ENCODE data around the gene METTL27. TPM values are rescaled to one million over a fixed set of nuclear protein-coding genes. Genes with fewer than 3 reads are reported as not detected.
"Not testable (repeated sequence)": the region's sequence is repeated elsewhere in the genome, so short reads cannot be mapped to it uniquely, and the experiment has no call there.

Gene METTL27
- total RNA-seq, 1 donor from 2014 or later, result 0.41 TPM

GRCh38 chr7:73822319-73823173 is 19.8 kb downstream of the METTL27 start:
- DNase-seq (ENCODE audit: extremely low read depth, low read depth, low spot score), result no peak

- DNase-seq (ENCODE audit: extremely low read depth, low read depth, low spot score), result not testable (repeated sequence)
These were observed 20.6 kb downstream of the METTL27 start for GRCh38 chr7:73821597-73822285.

GRCh38 chr7:73820013-73820412 is 22.3 kb downstream of the METTL27 start:
- DNase-seq (ENCODE audit: extremely low read depth, low read depth, low spot score), result no peak

- DNase-seq (ENCODE audit: extremely low read depth, low read depth, low spot score), result no peak
These were observed 25.2 kb downstream of the METTL27 start for GRCh38 chr7:73817121-73817520.

GRCh38 chr7:73815436-73815835 is 26.9 kb downstream of the METTL27 start:
- DNase-seq (ENCODE audit: extremely low read depth, low read depth, low spot score), result no peak

- no peak for DNase-seq (ENCODE audit: extremely low read depth, low read depth, low spot score)
These were observed 29.3 kb downstream of the METTL27 start for GRCh38 chr7:73812996-73813395.

GRCh38 chr7:73811760-73812168 is 30.6 kb downstream of the METTL27 start:
- no peak for DNase-seq (ENCODE audit: extremely low read depth, low read depth, low spot score)

- no peak for DNase-seq (ENCODE audit: extremely low read depth, low read depth, low spot score)
These were observed 31.3 kb downstream of the METTL27 start for GRCh38 chr7:73810998-73811360.

GRCh38 chr7:73809467-73809951 is 32.8 kb downstream of the METTL27 start:
- DNase-seq (ENCODE audit: extremely low read depth, low read depth, low spot score), result no peak

GRCh38 chr7:73802459-73802858 is 39.9 kb downstream of the METTL27 start:
- DNase-seq (ENCODE audit: extremely low read depth, low read depth, low spot score), result no peak

GRCh38 chr7:73801577-73801976 is 40.7 kb downstream of the METTL27 start:
- no peak for DNase-seq (ENCODE audit: extremely low read depth, low read depth, low spot score)

GRCh38 chr7:73799282-73800141 is 42.8 kb downstream of the METTL27 start:
- no peak for DNase-seq (ENCODE audit: extremely low read depth, low read depth, low spot score)

- DNase-seq (ENCODE audit: extremely low read depth, low read depth, low spot score), result not testable (repeated sequence)
These were observed 45.1 kb downstream of the METTL27 start for GRCh38 chr7:73797176-73797575.

- not testable (repeated sequence) for DNase-seq (ENCODE audit: extremely low read depth, low read depth, low spot score)
These were observed 45.7 kb downstream of the METTL27 start for GRCh38 chr7:73796656-73797055.

- not testable (repeated sequence) for DNase-seq (ENCODE audit: extremely low read depth, low read depth, low spot score)
These were observed 47.1 kb downstream of the METTL27 start for GRCh38 chr7:73795188-73795587.

- DNase-seq (ENCODE audit: extremely low read depth, low read depth, low spot score), result not testable (repeated sequence)
These were observed 51.1 kb downstream of the METTL27 start for GRCh38 chr7:73791170-73791690.

GRCh38 chr7:73789051-73789450 is 53.3 kb downstream of the METTL27 start:
- DNase-seq (ENCODE audit: extremely low read depth, low read depth, low spot score), result no peak

- DNase-seq (ENCODE audit: extremely low read depth, low read depth, low spot score), result not testable (repeated sequence)
These were observed 54.6 kb downstream of the METTL27 start for GRCh38 chr7:73787786-73788048.

- DNase-seq (ENCODE audit: extremely low read depth, low read depth, low spot score), result no peak
These were observed 55.7 kb downstream of the METTL27 start for GRCh38 chr7:73786588-73786987.

All from glomerular endothelial cell (primary cell).